Fibroblast of skin of abdomen (primary cell): ENCODE measurements around the gene ENKUR.

Source experiments
- DNase-seq: peaks from one replicate; pipeline ENCODE4 v3.0.0-alpha.2; 2013

ENKUR gene

GRCh38 chr10:24947304-24948097 lies 68.5 kb downstream of the ENKUR start:
- peak; percentile 48 for DNase-seq

DNA sequence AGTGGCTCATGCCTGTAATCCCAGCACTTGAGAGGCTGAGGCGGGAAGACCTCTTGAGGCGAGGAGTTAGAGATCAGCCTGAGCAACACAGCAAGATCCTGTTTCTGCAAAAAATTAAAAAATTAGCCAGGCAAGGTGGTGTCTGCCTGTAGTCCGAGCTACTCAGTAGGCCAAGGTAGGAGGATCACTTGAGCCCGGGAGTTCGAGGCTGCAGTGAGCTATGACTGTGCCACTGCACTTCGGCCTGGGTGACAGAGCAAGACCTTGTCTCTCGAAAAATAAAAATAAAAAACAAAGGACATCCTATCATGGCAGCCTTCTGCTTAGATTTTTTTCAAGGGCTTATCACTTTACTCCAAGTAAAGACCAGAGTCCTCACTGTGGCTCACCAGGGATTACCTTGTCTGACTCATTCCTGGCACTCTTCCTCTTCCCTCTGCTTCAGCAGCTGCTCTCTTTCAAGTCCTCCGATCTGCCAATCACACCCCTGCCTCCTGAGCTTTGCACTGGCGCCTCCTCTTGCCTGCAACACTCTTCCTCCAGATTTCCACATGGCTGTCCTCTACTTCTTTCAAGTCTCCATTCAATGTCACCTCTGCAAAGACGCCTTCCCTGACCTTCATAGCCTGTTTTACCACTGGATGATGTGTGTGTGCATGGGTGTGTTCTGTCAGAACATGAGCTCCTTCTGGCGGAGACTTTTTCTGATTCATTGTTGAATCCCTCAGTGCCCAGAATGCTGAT lies 71.3 kb downstream of the ENKUR start:
- DNase-seq: peak; percentile 71

DNA sequence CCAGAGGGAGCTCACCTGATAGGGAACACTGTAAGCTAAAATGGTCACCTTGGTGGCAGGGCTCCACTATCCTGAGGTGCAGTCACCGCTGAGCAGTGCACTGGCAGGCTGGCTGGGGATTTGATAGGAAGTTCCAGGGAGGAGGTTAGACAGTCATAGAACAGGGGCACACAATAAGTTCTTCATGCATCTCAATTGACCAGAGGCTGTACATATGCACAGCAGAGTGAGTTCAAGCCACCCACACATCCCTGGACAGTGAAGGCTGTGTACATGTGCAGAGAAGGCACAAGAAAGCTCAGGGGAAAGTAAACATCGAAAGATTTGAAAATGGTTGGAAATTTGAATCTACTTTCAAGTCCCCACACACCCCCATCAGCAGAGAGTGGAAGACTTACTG lies 77.4 kb downstream of the ENKUR start:
- no peak for DNase-seq

GRCh38 chr10:24938076-24938475 lies 77.9 kb downstream of the ENKUR start:
- no peak for DNase-seq

DNA sequence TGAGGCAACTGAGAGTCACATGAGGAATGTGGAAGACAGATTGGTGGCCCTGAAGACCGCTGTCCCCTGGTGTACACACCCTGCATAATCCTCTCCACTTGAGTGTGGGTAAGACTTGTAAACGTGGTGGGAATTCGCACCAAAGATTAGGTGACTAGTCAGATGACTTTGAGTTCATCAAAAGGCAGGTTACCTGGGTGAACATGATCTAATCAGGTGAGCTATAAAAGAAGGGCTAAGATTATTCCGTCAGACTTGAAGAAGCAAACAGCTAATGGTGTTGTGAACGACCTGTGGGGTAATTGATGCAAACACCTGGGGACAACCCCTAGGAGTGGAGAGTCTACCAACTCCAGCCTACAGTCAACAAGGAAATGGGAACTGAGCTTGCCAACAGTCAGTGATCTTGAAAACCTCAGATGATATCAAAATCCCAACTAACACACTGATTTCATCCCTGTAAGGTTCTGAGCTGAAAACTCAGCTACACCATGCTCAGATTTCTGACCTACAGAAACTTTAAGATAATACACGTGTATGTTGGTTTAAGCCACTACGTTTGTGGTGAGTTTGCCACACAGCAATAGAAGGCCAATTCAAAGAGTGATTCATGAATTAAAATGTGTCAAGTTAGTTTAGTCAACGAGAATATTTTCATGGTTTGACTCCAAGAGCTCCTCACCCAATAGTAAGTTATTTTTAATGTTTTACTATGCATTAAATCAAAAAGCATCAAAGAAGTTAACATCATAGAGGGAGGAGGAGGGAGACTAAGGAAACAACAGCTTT lies 80.3 kb downstream of the ENKUR start:
- no peak for DNase-seq
